Psoas muscle (tissue), 8 donors: Measurements from ENCODE around the gene MRPS5. TPM values are rescaled to one million over a fixed set of nuclear protein-coding genes. Genes with fewer than 3 reads are reported as not detected.
A peak's percentile ranks its signal among the peaks of the same experiment; 100 is the strongest.

Experiments
- ATAC-seq, 4 donors: fragments of 200-7000 bp; cut with Tn5 transposase; one replicate each; pipeline ENCODE4 v1.9.1; 2020; ENCODE audit warnings: moderate library complexity in 3 of 4, mild to moderate bottlenecking in 2 of 4
- DNase-seq, 2 donors: peaks; one replicate each; pipeline ENCODE4 v3.0.0-alpha.2; 2020
- H3K27ac ChIP-seq: fragments of 200-600 bp; one replicate; pipeline ENCODE4 v1.8.0; 2022
- H3K27me3 ChIP-seq, 3 donors: fragments of 200-600 bp in 1 of 3; one replicate each; pipeline versions ENCODE4 v1.6.1 to v1.8.0; 2013 to 2022; ENCODE audit warnings: low read length in 2 of 3, mild to moderate bottlenecking in 2 of 3, moderate library complexity in 1 of 3; ENCODE audit not compliant: insufficient read depth in 3 of 3
- H3K36me3 ChIP-seq, 2 donors: fragments of 200-600 bp in 1 of 2; one replicate each; pipeline versions ENCODE4 v1.6.1 to v1.8.0; 2013 to 2022; ENCODE audit warnings: low read depth in 1 of 2, mild to moderate bottlenecking in 1 of 2, moderate library complexity in 1 of 2; ENCODE audit not compliant: insufficient read depth in 1 of 2
- H3K4me1 ChIP-seq: fragments of 200-600 bp; one replicate; pipeline ENCODE4 v1.8.0; 2022
- H3K4me3 ChIP-seq: fragments of 200-600 bp; one replicate; pipeline ENCODE4 v1.8.0; 2022; ENCODE audit warnings: mild to moderate bottlenecking
- H3K9me3 ChIP-seq: fragments of 200-600 bp; one replicate; pipeline ENCODE4 v1.8.0; 2022
- WGBS, 3 donors: extraction: QIAGEN DNeasy Blood & Tissue Kit; methylation state at CpG; one replicate each; pipeline versions ENCODE4 v1.1.6 to v1.1.7; 2013; 5-methylcytosine and 5-hydroxymethylcytosine counted together
- intact Hi-C, 2 donors: fragments of 100-400 bp; cut with DNase I; formaldehyde crosslinking; loops; one replicate each; pipeline versions ENCODE4 v1.11.0 to v1.14.2; 2022
- polyA plus RNA-seq, 3 donors: library from polyadenylated mRNA; stranded (reverse); fragments of 200-250 nt; gene quantifications; one replicate each; pipeline ENCODE4 v1.2.3, GENCODE V29; 2013
- total RNA-seq, 4 donors: library from RNA; stranded (reverse); fragmentation: NEBNext Ultra II Directional in 2 of 4; extraction: Animal tissue kit (Norgen Biotek cat#: 25700) in 2 of 4; gene quantifications; one replicate each; pipeline versions ENCODE4 v1.2.1 to v1.2.4, GENCODE V29; 2021 to 2023
- TF ChIP-seq, protein P1 (sequence below): fragments of 200-600 bp; IDR thresholded peaks from one replicate; pipeline ENCODE4 v1.8.0; 2022; ENCODE audit warnings: antibody characterized with exemption
- donor health status: healthy with polysubstance abuse.
- donor health status: DM: no; HTN: no; CAD: no; lungs with moderate emphysema.
- donor health status: Bipolar disorder and iron deficiency.
- donor health status: healthy.
- donor health status: DM: yes; HTN: yes; CAD: no.
- donor health status: DM: no; HTN: no; CAD: no.
- donor health status: DM: no; HTN: no; CAD: no.
- donor health status: DM: yes; HTN: yes; CAD: no.

Gene MRPS5
- total and polyA plus RNA-seq, 7 donors, result 45.6 to 180 (median 79.0) TPM

DNA sequence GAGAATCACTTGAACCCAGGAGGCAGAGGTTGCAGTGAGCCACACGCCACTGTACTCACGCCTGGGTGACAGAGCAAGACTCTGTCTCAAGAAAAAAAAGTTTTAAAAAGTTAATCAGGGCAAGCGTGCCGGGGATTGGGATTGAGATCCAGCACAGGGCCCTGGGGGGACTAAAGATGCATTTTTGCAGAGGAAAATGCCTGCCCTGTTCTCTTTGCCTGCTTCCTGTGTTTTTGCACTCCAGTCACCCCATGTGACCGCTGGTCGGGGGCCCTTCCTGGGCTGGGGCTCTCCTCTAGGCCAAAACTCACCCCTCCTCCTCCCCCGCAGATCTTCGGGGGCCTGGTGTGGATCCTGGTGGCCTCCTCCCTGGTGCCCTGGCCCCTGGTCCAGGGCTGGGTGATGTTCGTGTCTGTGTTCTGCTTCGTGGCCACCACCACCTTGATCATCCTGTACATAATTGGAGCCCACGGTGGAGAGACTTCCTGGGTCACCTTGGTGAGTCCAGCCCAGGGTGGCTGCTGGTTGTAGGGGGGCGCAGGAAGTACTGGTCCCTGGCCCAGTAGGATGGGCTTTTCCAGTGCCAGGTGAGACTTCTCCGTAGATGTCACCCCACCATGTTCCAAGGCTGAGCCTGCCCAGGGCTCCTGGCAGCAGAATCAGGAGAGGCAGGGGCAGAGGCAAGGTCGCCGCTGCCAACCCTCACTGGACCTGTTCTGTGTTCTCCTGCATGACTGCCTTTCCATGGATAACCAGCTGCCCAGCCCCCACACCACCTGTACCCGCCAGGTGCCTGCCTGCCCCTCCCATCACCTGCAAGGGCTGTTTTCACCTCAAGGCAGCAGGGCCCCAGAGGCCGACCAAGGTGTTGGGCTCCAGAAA, 73.7 kb downstream of the MRPS5 start:
- no peaks in the 10 kb centered on the region for H3K9me3 ChIP-seq
- DNase-seq (peak in 1 of 2 donors; percentile 24), ATAC-seq (no peak)
- 81 to 87% (median 83%) methylated on average over 17 of the region's 17 CpGs for WGBS, 3 donors
- H3K4me1 ChIP-seq, result peaks cover 9% of the 10 kb centered on the region
- H3K27me3 ChIP-seq, result peaks cover 0 to 2% (median 0%) of the 10 kb centered on the region in 3 donors
- TF ChIP-seq, protein P1, sequence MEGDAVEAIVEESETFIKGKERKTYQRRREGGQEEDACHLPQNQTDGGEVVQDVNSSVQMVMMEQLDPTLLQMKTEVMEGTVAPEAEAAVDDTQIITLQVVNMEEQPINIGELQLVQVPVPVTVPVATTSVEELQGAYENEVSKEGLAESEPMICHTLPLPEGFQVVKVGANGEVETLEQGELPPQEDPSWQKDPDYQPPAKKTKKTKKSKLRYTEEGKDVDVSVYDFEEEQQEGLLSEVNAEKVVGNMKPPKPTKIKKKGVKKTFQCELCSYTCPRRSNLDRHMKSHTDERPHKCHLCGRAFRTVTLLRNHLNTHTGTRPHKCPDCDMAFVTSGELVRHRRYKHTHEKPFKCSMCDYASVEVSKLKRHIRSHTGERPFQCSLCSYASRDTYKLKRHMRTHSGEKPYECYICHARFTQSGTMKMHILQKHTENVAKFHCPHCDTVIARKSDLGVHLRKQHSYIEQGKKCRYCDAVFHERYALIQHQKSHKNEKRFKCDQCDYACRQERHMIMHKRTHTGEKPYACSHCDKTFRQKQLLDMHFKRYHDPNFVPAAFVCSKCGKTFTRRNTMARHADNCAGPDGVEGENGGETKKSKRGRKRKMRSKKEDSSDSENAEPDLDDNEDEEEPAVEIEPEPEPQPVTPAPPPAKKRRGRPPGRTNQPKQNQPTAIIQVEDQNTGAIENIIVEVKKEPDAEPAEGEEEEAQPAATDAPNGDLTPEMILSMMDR, result no peak
- no peak overlapping the region for H3K4me3 ChIP-seq
- no peak overlapping the region for H3K27ac ChIP-seq
- intact Hi-C loops, result no loop called here
- no peaks in the 10 kb centered on the region for H3K36me3 ChIP-seq

DNA sequence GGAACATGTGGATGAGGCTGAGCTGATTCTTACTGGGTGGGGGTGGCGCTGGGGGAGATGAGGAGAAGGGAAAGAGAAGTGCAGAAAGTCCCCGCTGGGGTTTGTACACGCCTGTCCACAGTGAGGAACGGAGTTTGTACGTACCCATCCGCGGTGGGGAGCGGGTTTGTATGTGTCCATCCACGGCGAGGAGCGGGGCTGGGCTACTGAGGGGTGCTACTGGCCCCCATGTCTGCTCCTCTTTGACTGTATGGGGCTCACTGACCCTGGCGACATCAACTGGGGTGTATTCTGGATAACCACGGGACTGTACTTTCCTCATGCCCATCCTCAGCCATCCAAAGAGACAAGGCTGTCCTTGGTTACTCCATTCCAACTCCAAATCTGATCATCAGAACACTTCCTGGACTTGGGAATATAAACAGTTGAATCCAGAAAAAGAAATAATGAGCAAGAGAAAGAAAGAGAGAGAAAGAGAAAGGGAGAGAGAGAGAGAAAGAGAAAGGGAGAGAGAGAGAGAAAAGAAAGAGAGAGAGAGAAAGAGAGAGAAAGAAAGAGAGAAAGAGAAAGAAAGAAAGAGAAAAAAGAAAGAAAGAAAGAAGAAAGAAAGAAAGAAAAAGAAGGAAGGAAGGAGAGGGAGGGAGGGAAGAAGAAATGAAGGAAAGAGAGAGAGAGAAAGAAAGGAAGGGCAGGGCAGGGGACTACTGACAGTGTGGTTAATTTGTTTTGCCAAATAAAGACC, 75.1 kb downstream of the MRPS5 start:
- no peaks in the 10 kb centered on the region for H3K9me3 ChIP-seq
- H3K4me3 ChIP-seq, result no peak overlapping the region
- peaks cover 9% of the 10 kb centered on the region for H3K4me1 ChIP-seq
- no peak for DNase-seq
- ATAC-seq, result no peak
- TF ChIP-seq, protein P1, result no peak
- no peaks in the 10 kb centered on the region for H3K36me3 ChIP-seq
- intact Hi-C loops, result no loop called here
- no peak overlapping the region for H3K27ac ChIP-seq
- 91 to 95% (median 95%) methylated on average over 13 of the region's 13 CpGs for WGBS, 3 donors
- peaks cover 0 to 2% (median 0%) of the 10 kb centered on the region in 3 donors for H3K27me3 ChIP-seq

DNA sequence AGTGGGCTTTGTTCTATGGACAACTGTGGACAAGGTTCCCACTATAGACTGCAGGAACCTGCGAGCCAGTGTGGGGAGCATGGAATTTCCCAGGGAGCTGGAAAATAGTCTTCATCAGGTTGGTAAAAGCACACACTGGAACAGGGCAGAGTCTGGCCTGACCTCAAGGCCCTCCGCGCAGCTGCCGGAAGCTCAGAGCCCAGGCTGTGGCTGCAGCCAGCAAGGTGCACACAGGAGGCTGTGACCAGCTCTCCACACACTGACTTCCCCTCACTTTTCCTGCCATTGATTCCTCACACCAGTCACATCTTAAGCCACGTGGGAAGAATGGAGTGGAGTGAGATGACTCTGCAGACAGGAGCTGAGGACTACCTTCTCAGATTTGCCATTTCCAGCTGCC, 77.0 kb downstream of the MRPS5 start:
- WGBS, 3 donors, result 63 to 77% (median 68%) methylated on average over 5 of the region's 5 CpGs
- intact Hi-C loops, result no loop called here
- H3K27ac ChIP-seq, result no peak overlapping the region
- H3K9me3 ChIP-seq, result no peaks in the 10 kb centered on the region
- DNase-seq (peak in 1 of 2 donors; percentile 13), ATAC-seq (no peak)
- peaks cover 9% of the 10 kb centered on the region for H3K4me1 ChIP-seq
- TF ChIP-seq, protein P1, result no peak
- H3K4me3 ChIP-seq, result no peak overlapping the region
- H3K27me3 ChIP-seq, result no peaks in the 10 kb centered on the region
- H3K36me3 ChIP-seq, result no peaks in the 10 kb centered on the region

DNA sequence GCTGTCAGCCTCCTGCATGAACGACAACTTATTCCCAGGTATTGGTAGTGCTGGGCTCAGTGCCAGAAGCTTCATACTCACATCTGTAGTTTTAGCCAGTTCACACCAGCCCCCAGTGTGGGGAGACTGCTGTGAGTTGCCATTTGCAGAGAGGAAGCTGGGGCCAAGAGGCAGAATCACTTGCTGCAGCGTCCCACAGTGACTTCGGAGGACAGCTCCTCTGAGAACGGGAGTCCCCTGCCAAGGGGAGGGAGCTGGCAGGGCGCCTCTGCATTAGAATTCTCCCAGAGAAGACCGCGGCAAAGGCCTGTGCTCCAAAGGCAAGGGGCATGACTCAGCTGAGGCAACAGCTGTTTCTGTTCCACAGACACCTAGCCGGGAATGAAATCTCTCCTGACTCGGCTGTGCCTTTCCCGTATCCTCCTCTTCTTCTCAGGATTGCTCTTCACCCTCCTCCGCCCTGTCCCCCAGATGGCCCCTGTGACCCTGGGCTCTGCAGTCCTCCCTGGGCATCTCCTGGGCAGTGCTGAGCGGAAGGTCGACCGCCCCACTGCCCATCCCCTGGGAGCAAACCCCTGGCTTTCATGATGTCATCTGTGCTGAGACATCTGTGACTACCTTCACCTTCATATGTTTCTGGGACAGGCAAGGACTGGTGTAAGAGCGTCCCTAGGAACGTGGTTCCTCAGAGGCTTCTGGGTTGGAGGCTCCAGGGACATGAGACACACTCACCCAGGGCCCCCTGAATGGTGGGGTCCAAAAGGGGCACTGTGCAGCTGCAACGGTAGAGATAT, 78.1 kb downstream of the MRPS5 start:
- Histone ChIP-seq H3K36me3 (no peaks in the 10 kb centered on the region), H3K27ac (peak overlapping the region; percentile 79), H3K9me3 (no peaks in the 10 kb centered on the region), H3K27me3 (no peaks in the 10 kb centered on the region), H3K4me3 (peak overlapping the region; percentile 25), H3K4me1 (peaks cover 9% of the 10 kb centered on the region)
- WGBS, 3 donors, result 16 to 27% (median 16%) methylated on average over 17 of the region's 17 CpGs
- TF ChIP-seq, protein P1, result no peak
- DNase-seq (peak; percentile 84 to 92), ATAC-seq (peak; percentile 96 to 99 (median 98))
- intact Hi-C loops, result no loop called here
